NB4 (cell line): ENCODE measurements around the gene KCNK2.

Experiments
- MAX ChIP-seq: IDR thresholded peaks from 2 replicates; pipeline ENCODE4 v1.6.1; 2011; ENCODE audit warnings: low read depth, low read length
- MYC ChIP-seq: IDR thresholded peaks from 2 replicates; pipeline ENCODE4 v1.6.1; 2011; ENCODE audit warnings: low read depth, low read length
- POLR2A ChIP-seq: IDR thresholded peaks from 2 replicates; pipeline ENCODE4 v1.6.1; 2011; ENCODE audit warnings: mild to moderate bottlenecking; ENCODE audit not compliant: insufficient read length; ENCODE audit errors: extremely low read depth
- TF ChIP-seq, protein P1 (sequence below): IDR thresholded peaks from one replicate; pipeline ENCODE4 v1.5.1; 2012; ENCODE audit warnings: low read depth, low read length

- no peak for TF ChIP-seq MAX
- TF ChIP-seq, protein P1, sequence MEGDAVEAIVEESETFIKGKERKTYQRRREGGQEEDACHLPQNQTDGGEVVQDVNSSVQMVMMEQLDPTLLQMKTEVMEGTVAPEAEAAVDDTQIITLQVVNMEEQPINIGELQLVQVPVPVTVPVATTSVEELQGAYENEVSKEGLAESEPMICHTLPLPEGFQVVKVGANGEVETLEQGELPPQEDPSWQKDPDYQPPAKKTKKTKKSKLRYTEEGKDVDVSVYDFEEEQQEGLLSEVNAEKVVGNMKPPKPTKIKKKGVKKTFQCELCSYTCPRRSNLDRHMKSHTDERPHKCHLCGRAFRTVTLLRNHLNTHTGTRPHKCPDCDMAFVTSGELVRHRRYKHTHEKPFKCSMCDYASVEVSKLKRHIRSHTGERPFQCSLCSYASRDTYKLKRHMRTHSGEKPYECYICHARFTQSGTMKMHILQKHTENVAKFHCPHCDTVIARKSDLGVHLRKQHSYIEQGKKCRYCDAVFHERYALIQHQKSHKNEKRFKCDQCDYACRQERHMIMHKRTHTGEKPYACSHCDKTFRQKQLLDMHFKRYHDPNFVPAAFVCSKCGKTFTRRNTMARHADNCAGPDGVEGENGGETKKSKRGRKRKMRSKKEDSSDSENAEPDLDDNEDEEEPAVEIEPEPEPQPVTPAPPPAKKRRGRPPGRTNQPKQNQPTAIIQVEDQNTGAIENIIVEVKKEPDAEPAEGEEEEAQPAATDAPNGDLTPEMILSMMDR = no peak
- no peak for TF ChIP-seq MYC
- TF ChIP-seq POLR2A = no peak
These were observed 31.2 kb downstream of the KCNK2 start for GRCh38 chr1:215113776-215114153.
